ENCODE measurements around the gene HDAC9.
"Not testable (repeated sequence)": the region's sequence is repeated elsewhere in the genome, so short reads cannot be mapped to it uniquely, and the experiment has no call there.

HDAC9 gene

GRCh38 chr7:18736012-18736411 is 240.5 kb downstream of the HDAC9 start:
- DNase-seq (ENCODE audit: low read depth) = not testable (repeated sequence)

- no peak for DNase-seq (ENCODE audit: low read depth)
Measured at GRCh38 chr7:18740579-18740988, 245.0 kb downstream of the HDAC9 start.

GRCh38 chr7:18753972-18754610 is 258.5 kb downstream of the HDAC9 start:
- DNase-seq (ENCODE audit: low read depth) = peak; percentile 84

GRCh38 chr7:18754766-18755165 is 259.2 kb downstream of the HDAC9 start:
- DNase-seq (ENCODE audit: low read depth) = no peak

GRCh38 chr7:18755793-18756192 is 260.2 kb downstream of the HDAC9 start:
- DNase-seq (ENCODE audit: low read depth) = no peak

- DNase-seq (ENCODE audit: low read depth) = no peak
Measured at GRCh38 chr7:18756378-18757050, 261.0 kb downstream of the HDAC9 start.

GRCh38 chr7:18760046-18760445 is 264.5 kb downstream of the HDAC9 start:
- no peak for DNase-seq (ENCODE audit: low read depth)

- no peak for DNase-seq (ENCODE audit: low read depth)
Measured at GRCh38 chr7:18760631-18761445, 265.3 kb downstream of the HDAC9 start.

- DNase-seq (ENCODE audit: low read depth) = peak; percentile 69
Measured at GRCh38 chr7:18762189-18762588, 266.6 kb downstream of the HDAC9 start.

- DNase-seq (ENCODE audit: low read depth) = no peak
Measured at GRCh38 chr7:18768256-18768655, 272.7 kb downstream of the HDAC9 start.

- DNase-seq (ENCODE audit: low read depth) = peak; percentile 80
Measured at GRCh38 chr7:18770154-18770811, 274.7 kb downstream of the HDAC9 start.

GRCh38 chr7:18770822-18771221 is 275.3 kb downstream of the HDAC9 start:
- DNase-seq (ENCODE audit: low read depth) = no peak

GRCh38 chr7:18771834-18772566 is 276.5 kb downstream of the HDAC9 start:
- DNase-seq (ENCODE audit: low read depth) = no peak

GRCh38 chr7:18772567-18772965 is 277.0 kb downstream of the HDAC9 start:
- DNase-seq (ENCODE audit: low read depth) = no peak

GRCh38 chr7:18777314-18777713 is 281.8 kb downstream of the HDAC9 start:
- DNase-seq (ENCODE audit: low read depth) = no peak

GRCh38 chr7:18778594-18778993 is 283.0 kb downstream of the HDAC9 start:
- DNase-seq (ENCODE audit: low read depth) = no peak

GRCh38 chr7:18780266-18780665 is 284.7 kb downstream of the HDAC9 start:
- DNase-seq (ENCODE audit: low read depth) = no peak

GRCh38 chr7:18780938-18781337 is 285.4 kb downstream of the HDAC9 start:
- no peak for DNase-seq (ENCODE audit: low read depth)

- DNase-seq (ENCODE audit: low read depth) = no peak
Measured at GRCh38 chr7:18786196-18786727, 290.7 kb downstream of the HDAC9 start.

GRCh38 chr7:18786796-18787195 is 291.2 kb downstream of the HDAC9 start:
- DNase-seq (ENCODE audit: low read depth) = no peak

GRCh38 chr7:18788026-18788425 is 292.5 kb downstream of the HDAC9 start:
- no peak for DNase-seq (ENCODE audit: low read depth)

All from non-pigmented ciliary epithelial cell (primary cell).